Panc1 (cell line): ENCODE measurements around the gene SLIT3.

ENCODE experiments used
- CTCF ChIP-seq: fragments of 450-650 bp; IDR thresholded peaks from 2 replicates; pipeline ENCODE4 v1.5.1; 2017; ENCODE audit warnings: mild to moderate bottlenecking
- POLR2AphosphoS5 ChIP-seq: IDR thresholded peaks from 2 replicates; pipeline ENCODE4 v1.6.1; 2012; ENCODE audit warnings: mild to moderate bottlenecking, low read depth, low read length, moderate library complexity
- SIN3A ChIP-seq: IDR thresholded peaks from 2 replicates; pipeline ENCODE4 v1.6.1; 2012; ENCODE audit warnings: low read depth, mild to moderate bottlenecking, low read length, moderate library complexity, borderline replicate concordance; ENCODE audit not compliant: insufficient read depth
- TF ChIP-seq, protein P1 (sequence below), 2 experiments: IDR thresholded peaks; 2 replicates each; pipeline ENCODE4 v1.6.1; 2011 to 2012; ENCODE audit warnings: low read depth in 2 of 2, control low read depth in 1 of 2, low read length in 1 of 2, mild to moderate bottlenecking in 1 of 2, moderate library complexity in 1 of 2; ENCODE audit not compliant: insufficient read depth in 1 of 2

GRCh38 chr5:168876419-168876818 is 424.5 kb downstream of the SLIT3 start:
- TF ChIP-seq CTCF = no peak
- TF ChIP-seq, protein P1, sequence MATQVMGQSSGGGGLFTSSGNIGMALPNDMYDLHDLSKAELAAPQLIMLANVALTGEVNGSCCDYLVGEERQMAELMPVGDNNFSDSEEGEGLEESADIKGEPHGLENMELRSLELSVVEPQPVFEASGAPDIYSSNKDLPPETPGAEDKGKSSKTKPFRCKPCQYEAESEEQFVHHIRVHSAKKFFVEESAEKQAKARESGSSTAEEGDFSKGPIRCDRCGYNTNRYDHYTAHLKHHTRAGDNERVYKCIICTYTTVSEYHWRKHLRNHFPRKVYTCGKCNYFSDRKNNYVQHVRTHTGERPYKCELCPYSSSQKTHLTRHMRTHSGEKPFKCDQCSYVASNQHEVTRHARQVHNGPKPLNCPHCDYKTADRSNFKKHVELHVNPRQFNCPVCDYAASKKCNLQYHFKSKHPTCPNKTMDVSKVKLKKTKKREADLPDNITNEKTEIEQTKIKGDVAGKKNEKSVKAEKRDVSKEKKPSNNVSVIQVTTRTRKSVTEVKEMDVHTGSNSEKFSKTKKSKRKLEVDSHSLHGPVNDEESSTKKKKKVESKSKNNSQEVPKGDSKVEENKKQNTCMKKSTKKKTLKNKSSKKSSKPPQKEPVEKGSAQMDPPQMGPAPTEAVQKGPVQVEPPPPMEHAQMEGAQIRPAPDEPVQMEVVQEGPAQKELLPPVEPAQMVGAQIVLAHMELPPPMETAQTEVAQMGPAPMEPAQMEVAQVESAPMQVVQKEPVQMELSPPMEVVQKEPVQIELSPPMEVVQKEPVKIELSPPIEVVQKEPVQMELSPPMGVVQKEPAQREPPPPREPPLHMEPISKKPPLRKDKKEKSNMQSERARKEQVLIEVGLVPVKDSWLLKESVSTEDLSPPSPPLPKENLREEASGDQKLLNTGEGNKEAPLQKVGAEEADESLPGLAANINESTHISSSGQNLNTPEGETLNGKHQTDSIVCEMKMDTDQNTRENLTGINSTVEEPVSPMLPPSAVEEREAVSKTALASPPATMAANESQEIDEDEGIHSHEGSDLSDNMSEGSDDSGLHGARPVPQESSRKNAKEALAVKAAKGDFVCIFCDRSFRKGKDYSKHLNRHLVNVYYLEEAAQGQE (IDR thresholded peaks at IDR 0.05; ENCODE audit: insufficient read depth in 1 of 2, low read depth in 2 of 2, low read length in 1 of 2) = no peak
- no peak for TF ChIP-seq SIN3A
- no peak for TF ChIP-seq POLR2AphosphoS5
